ENCODE measurements around the gene CDON.

Gene CDON

GRCh38 chr11:126109941-126110731 is 47.5 kb upstream of the CDON start:
- no peak for TF ChIP-seq EZH2phosphoT487 (IDR thresholded peaks at IDR 0.05; ENCODE audit: borderline replicate concordance)
- no peak for TF ChIP-seq CTCF (conservative IDR thresholded peaks at IDR 0.05; ENCODE audit: low read length)
- H3K79me2 ChIP-seq (ENCODE audit: insufficient read depth, low read length): no peaks in the 10 kb centered on the region
- H2AFZ ChIP-seq (ENCODE audit: low read length): no peak overlapping the region
- no peaks in the 10 kb centered on the region for H3K9me3 ChIP-seq (ENCODE audit: insufficient read depth, low read depth, low read length)
- no peak overlapping the region for H3K9ac ChIP-seq (ENCODE audit: low read depth, low read length, poor library complexity, severe bottlenecking)
- no peaks in the 10 kb centered on the region for H3K27me3 ChIP-seq (ENCODE audit: insufficient read depth, low read length, poor library complexity, severe bottlenecking)
- no peaks in the 10 kb centered on the region for H3F3A ChIP-seq (ENCODE audit: low read depth)
- H3K4me1 ChIP-seq (ENCODE audit: insufficient read depth, low read length, poor library complexity, severe bottlenecking): peaks cover 3% of the 10 kb centered on the region
- no peak overlapping the region for H3K4me3 ChIP-seq (ENCODE audit: low read length, poor library complexity, severe bottlenecking)
- H4K20me1 ChIP-seq (ENCODE audit: insufficient read depth, low read length, poor library complexity, severe bottlenecking): no peaks in the 10 kb centered on the region
- H3K9me2 ChIP-seq (replicated peaks; ENCODE audit: low read depth, low read length): no peaks in the 10 kb centered on the region
- H3K4me2 ChIP-seq (ENCODE audit: low read depth, low read length, poor library complexity, severe bottlenecking): no peak overlapping the region
- no peaks in the 10 kb centered on the region for H3K36me3 ChIP-seq (ENCODE audit: insufficient read depth, low read length)

GRCh38 chr11:126106594-126107328 is 44.1 kb upstream of the CDON start:
- H3K4me3 ChIP-seq (ENCODE audit: low read length, poor library complexity, severe bottlenecking): no peak overlapping the region
- H3F3A ChIP-seq (ENCODE audit: low read depth): no peaks in the 10 kb centered on the region
- H2AFZ ChIP-seq (ENCODE audit: low read length): no peak overlapping the region
- H3K4me1 ChIP-seq (ENCODE audit: insufficient read depth, low read length, poor library complexity, severe bottlenecking): no peaks in the 10 kb centered on the region
- no peaks in the 10 kb centered on the region for H3K9me2 ChIP-seq (replicated peaks; ENCODE audit: low read depth, low read length)
- H3K79me2 ChIP-seq (ENCODE audit: insufficient read depth, low read length): no peaks in the 10 kb centered on the region
- no peaks in the 10 kb centered on the region for H3K27me3 ChIP-seq (ENCODE audit: insufficient read depth, low read length, poor library complexity, severe bottlenecking)
- H4K20me1 ChIP-seq (ENCODE audit: insufficient read depth, low read length, poor library complexity, severe bottlenecking): no peaks in the 10 kb centered on the region
- TF ChIP-seq EZH2phosphoT487 (IDR thresholded peaks at IDR 0.05; ENCODE audit: borderline replicate concordance): no peak
- no peaks in the 10 kb centered on the region for H3K9me3 ChIP-seq (ENCODE audit: insufficient read depth, low read depth, low read length)
- H3K36me3 ChIP-seq (ENCODE audit: insufficient read depth, low read length): no peaks in the 10 kb centered on the region
- no peak overlapping the region for H3K9ac ChIP-seq (ENCODE audit: low read depth, low read length, poor library complexity, severe bottlenecking)
- no peak overlapping the region for H3K4me2 ChIP-seq (ENCODE audit: low read depth, low read length, poor library complexity, severe bottlenecking)

GRCh38 chr11:126105748-126106080 is 43.0 kb upstream of the CDON start:
- no peak overlapping the region for H3K4me3 ChIP-seq (ENCODE audit: low read length, poor library complexity, severe bottlenecking)
- H3K27me3 ChIP-seq (ENCODE audit: insufficient read depth, low read length, poor library complexity, severe bottlenecking): no peaks in the 10 kb centered on the region
- TF ChIP-seq CTCF (conservative IDR thresholded peaks at IDR 0.05; ENCODE audit: low read length): no peak
- no peak for TF ChIP-seq EZH2phosphoT487 (IDR thresholded peaks at IDR 0.05; ENCODE audit: borderline replicate concordance)
- no peak overlapping the region for H3K4me2 ChIP-seq (ENCODE audit: low read depth, low read length, poor library complexity, severe bottlenecking)
- no peaks in the 10 kb centered on the region for H3K36me3 ChIP-seq (ENCODE audit: insufficient read depth, low read length)
- H3F3A ChIP-seq (ENCODE audit: low read depth): no peaks in the 10 kb centered on the region
- H3K9me3 ChIP-seq (ENCODE audit: insufficient read depth, low read depth, low read length): no peaks in the 10 kb centered on the region
- H4K20me1 ChIP-seq (ENCODE audit: insufficient read depth, low read length, poor library complexity, severe bottlenecking): no peaks in the 10 kb centered on the region
- no peaks in the 10 kb centered on the region for H3K79me2 ChIP-seq (ENCODE audit: insufficient read depth, low read length)
- H2AFZ ChIP-seq (ENCODE audit: low read length): no peak overlapping the region
- H3K4me1 ChIP-seq (ENCODE audit: insufficient read depth, low read length, poor library complexity, severe bottlenecking): no peaks in the 10 kb centered on the region
- no peak overlapping the region for H3K9ac ChIP-seq (ENCODE audit: low read depth, low read length, poor library complexity, severe bottlenecking)
- no peaks in the 10 kb centered on the region for H3K9me2 ChIP-seq (replicated peaks; ENCODE audit: low read depth, low read length)
